Stomach (tissue), 9 donors: ENCODE data around the gene RNLS. TPM values are rescaled to one million over a fixed set of nuclear protein-coding genes. Genes with fewer than 3 reads are reported as not detected.

ENCODE experiments used
- DNase-seq, 2 donors: peaks; one replicate each; pipeline versions ENCODE4 v3.0.0 to v3.0.0-alpha.2; 2013 to 2019
- H3K27ac ChIP-seq, 5 donors: fragments of 200-600 bp in 4 of 5; sonication (generic) in 4 of 5; one replicate each; pipeline ENCODE4 v1.5.1; 2013 to 2019; ENCODE audit warnings: mild to moderate bottlenecking in 1 of 5, moderate library complexity in 1 of 5
- H3K27me3 ChIP-seq, 3 donors: fragments of 200-600 bp; sonication (generic); one replicate each; pipeline ENCODE4 v1.5.1; 2017 to 2019; ENCODE audit warnings: mixed run types in 1 of 3
- H3K36me3 ChIP-seq, 4 donors: fragments of 200-600 bp; sonication (generic); 1 replicate in 3 of 4; 2 replicates in 1 of 4; pipeline ENCODE4 v1.5.1; 2016 to 2019
- H3K4me1 ChIP-seq, 4 donors: fragments of 200-600 bp; sonication (generic); one replicate each; pipeline ENCODE4 v1.5.1; 2016 to 2019
- H3K4me3 ChIP-seq, 4 donors: fragments of 200-600 bp; sonication (generic) in 3 of 4; one replicate each; pipeline ENCODE4 v1.5.1; 2016 to 2019; ENCODE audit warnings: mild to moderate bottlenecking in 1 of 4
- H3K9me3 ChIP-seq, 4 donors: fragments of 200-600 bp; sonication (generic); one replicate each; pipeline ENCODE4 v1.5.1; 2016 to 2019
- CTCF ChIP-seq, 7 experiments: fragments of 450-650 bp in 4 of 7; fragments of 200-600 bp in 3 of 7; sonication (generic) in 3 of 7; IDR thresholded peaks; one replicate each; pipeline ENCODE4 v1.5.1; 2016 to 2019; ENCODE audit warnings: antibody characterized with exemption in 7 of 7, control low read depth in 2 of 7, mild to moderate bottlenecking in 1 of 7
- EP300 ChIP-seq: sonication (generic); formaldehyde crosslinking; IDR thresholded peaks from one replicate; pipeline ENCODE4 v1.6.1; 2017; ENCODE audit warnings: antibody characterized with exemption
- POLR2A ChIP-seq, 4 donors: fragments of 450-650 bp; IDR thresholded peaks; one replicate each; pipeline ENCODE4 v1.6.1; 2016; ENCODE audit warnings: antibody characterized with exemption in 4 of 4, control low read depth in 2 of 4, mild to moderate bottlenecking in 1 of 4, moderate library complexity in 1 of 4
- POLR2AphosphoS5 ChIP-seq, 3 donors: sonication (generic); formaldehyde crosslinking; IDR thresholded peaks; one replicate each; pipeline ENCODE4 v1.6.1; 2016; ENCODE audit warnings: antibody characterized with exemption in 3 of 3
- WGBS, 5 donors: extraction: QIAGEN DNeasy Blood & Tissue Kit in 3 of 5; methylation state at CpG; one replicate each; pipeline versions ENCODE4 v1.1.5 to v1.1.7; 2013 to 2018; 5-methylcytosine and 5-hydroxymethylcytosine counted together
- intact Hi-C: fragments of 100-400 bp; cut with DNase I; formaldehyde crosslinking; loops from one replicate; pipeline ENCODE4 v1.15.1; 2023; ENCODE audit warnings: low total_unique reads
- polyA plus RNA-seq, 3 donors: library from polyadenylated mRNA; stranded (reverse); fragments of 200-250 nt; gene quantifications; one replicate each; pipeline ENCODE4 v1.2.3, GENCODE V29; 2013
- total RNA-seq, 5 donors: library from RNA; depleted of rRNA; stranded (reverse); fragments of >200 nt; gene quantifications; one replicate each; pipeline versions ENCODE4 v1.1.0 to v1.2.3, GENCODE V29; 2014 to 2016
- donor health status: healthy with polysubstance abuse.
- donor health status: Bipolar disorder and iron deficiency.
- donor health status: healthy.

The RNLS gene
- total and polyA plus RNA-seq, 8 donors: 6.7 to 21.5 (median 11.6) TPM; not detected in 2

GRCh38 chr10:88297103-88297502, 286.0 kb downstream of the RNLS start:
- Histone ChIP-seq H3K27me3 (no peaks in the 10 kb centered on the region), H3K36me3 (no peaks in the 10 kb centered on the region), H3K27ac (no peak overlapping the region), H3K9me3 (no peaks in the 10 kb centered on the region), H3K4me1 (peaks cover 0 to 8% (median 0%) of the 10 kb centered on the region in 4 donors), H3K4me3 (no peak overlapping the region)
- DNase-seq: no peak
- TF ChIP-seq CTCF (IDR thresholded peaks at IDR 0.05): no peak
- TF ChIP-seq POLR2A (IDR thresholded peaks at IDR 0.05): no peak
- intact Hi-C loops: no loop called here
- 84 to 94% (median 90%) methylated on average over 3 of the region's 3 CpGs for WGBS, 5 donors

- Histone ChIP-seq H3K9me3 (no peaks in the 10 kb centered on the region), H3K4me3 (no peak overlapping the region), H3K4me1 (peaks cover 0 to 8% (median 0%) of the 10 kb centered on the region in 4 donors), H3K36me3 (no peaks in the 10 kb centered on the region), H3K27me3 (no peaks in the 10 kb centered on the region), H3K27ac (no peak overlapping the region)
- intact Hi-C loops: no loop called here
- 55 to 76% (median 63%) methylated on average over 3 of the region's 3 CpGs for WGBS, 5 donors
- no peak for DNase-seq
- TF ChIP-seq EP300: no peak
- TF ChIP-seq POLR2A (IDR thresholded peaks at IDR 0.05): no peak
- TF ChIP-seq POLR2AphosphoS5 (IDR thresholded peaks at IDR 0.05): no peak
- no peak for TF ChIP-seq CTCF (IDR thresholded peaks at IDR 0.05)
These were observed 289.4 kb downstream of the RNLS start for GRCh38 chr10:88293651-88294230.

- no peak for DNase-seq
- intact Hi-C loops: no loop called here
- Histone ChIP-seq H3K27me3 (no peaks in the 10 kb centered on the region), H3K36me3 (no peaks in the 10 kb centered on the region), H3K9me3 (no peaks in the 10 kb centered on the region), H3K4me1 (peaks cover 0 to 8% (median 0%) of the 10 kb centered on the region in 4 donors), H3K27ac (no peak overlapping the region), H3K4me3 (no peak overlapping the region)
- WGBS, 5 donors: 79 to 91% (median 86%) methylated on average over 1 of the region's 1 CpG
- no peak for TF ChIP-seq CTCF (IDR thresholded peaks at IDR 0.05)
- TF ChIP-seq POLR2A (IDR thresholded peaks at IDR 0.05): no peak
- no peak for TF ChIP-seq EP300
- no peak for TF ChIP-seq POLR2AphosphoS5 (IDR thresholded peaks at IDR 0.05)
These were observed 290.0 kb downstream of the RNLS start for GRCh38 chr10:88293073-88293472.

- H3K36me3 ChIP-seq: no peaks in the 10 kb centered on the region
- peaks cover 0 to 8% (median 0%) of the 10 kb centered on the region in 4 donors for H3K4me1 ChIP-seq
- no peaks in the 10 kb centered on the region for H3K9me3 ChIP-seq
- DNase-seq: no peak
- H3K27me3 ChIP-seq: no peaks in the 10 kb centered on the region
- no peak overlapping the region for H3K4me3 ChIP-seq
- no peak for TF ChIP-seq CTCF (IDR thresholded peaks at IDR 0.05)
- no peak for TF ChIP-seq POLR2AphosphoS5 (IDR thresholded peaks at IDR 0.05)
- TF ChIP-seq POLR2A (IDR thresholded peaks at IDR 0.05): no peak
- no peak for TF ChIP-seq EP300
- H3K27ac ChIP-seq: no peak overlapping the region
- intact Hi-C loops: no loop called here
These were observed 291.0 kb downstream of the RNLS start for GRCh38 chr10:88292185-88292514.
